IMR-90 (cell line): ENCODE results near the gene RBKS. TPM values are rescaled to one million over a fixed set of nuclear protein-coding genes. Genes with fewer than 3 reads are reported as not detected.

Source experiments
- ATAC-seq: fragments of 200-7000 bp; cut with Tn5 transposase; 2 replicates; pipeline ENCODE4 v1.9.1; 2020; ENCODE audit warnings: low read depth, mild to moderate bottlenecking, moderate library complexity
- BruUV-seq: library from RNA; stranded (reverse); fragments of 400-500 nt; replicated peaks from 2 replicates; lab custom pipeline; 2021; lab: Mats Ljungman, UMichigan
- CTCF ChIA-PET: fragments of 300-600 bp; formaldehyde crosslinking; extraction: SDS; loops from one replicate; lab custom pipeline; 2021; ENCODE audit warnings: antibody characterized with exemption; lab: Yijun Ruan, JAX
- POLR2A ChIA-PET: fragments of 300-600 bp; sonication (Branson Sonifier 250); formaldehyde crosslinking; loops from one replicate; lab custom pipeline; 2022; ENCODE audit warnings: antibody characterized with exemption; ENCODE audit not compliant: unreplicated experiment; lab: Charles Lee
- DNase-seq: peaks from one replicate; pipeline ENCODE4 v3.0.0; 2013
- H2AFZ ChIP-seq: replicated peaks from 2 replicates; pipeline ENCODE3; 2013; ENCODE audit warnings: low read length, mild to moderate bottlenecking; ENCODE audit not compliant: poor library complexity
- H2AK5ac ChIP-seq: 2 replicates; pipeline ENCODE4 v1.6.1; 2013; ENCODE audit warnings: low read depth, low read length, inconsistent platforms
- H2AK9ac ChIP-seq: replicated peaks from 2 replicates; pipeline ENCODE3; 2013; ENCODE audit warnings: mild to moderate bottlenecking, low read depth, low read length, moderate library complexity; ENCODE audit not compliant: poor library complexity
- H2BK120ac ChIP-seq: 2 replicates; pipeline ENCODE4 v1.6.1; 2013; ENCODE audit warnings: low read depth, low read length, inconsistent platforms
- H2BK15ac ChIP-seq: 3 replicates; pipeline ENCODE4 v1.6.1; 2013; ENCODE audit warnings: low read depth, low read length, inconsistent platforms
- H2BK20ac ChIP-seq: 2 replicates; pipeline ENCODE4 v1.6.1; 2013; ENCODE audit warnings: low read depth, mild to moderate bottlenecking, inconsistent platforms, low read length, moderate library complexity
- H2BK5ac ChIP-seq: 2 replicates; pipeline ENCODE4 v1.6.1; 2013; ENCODE audit warnings: mild to moderate bottlenecking, low read depth, low read length, inconsistent platforms; ENCODE audit not compliant: poor library complexity, severe bottlenecking
- H3K14ac ChIP-seq: replicated peaks from 2 replicates; pipeline ENCODE4 v1.6.1; 2013; ENCODE audit warnings: low read depth, low read length, inconsistent platforms
- H3K18ac ChIP-seq: 2 replicates; pipeline ENCODE4 v1.6.1; 2013; ENCODE audit warnings: low read depth, low read length, control low read depth
- H3K23ac ChIP-seq: 2 replicates; pipeline ENCODE4 v1.6.1; 2013; ENCODE audit warnings: low read depth, low read length, inconsistent platforms
- H3K27ac ChIP-seq: 2 replicates; pipeline ENCODE4 v1.5.1; 2013; ENCODE audit warnings: mild to moderate bottlenecking, control low read depth, low read length; ENCODE audit not compliant: insufficient read depth
- H3K27me3 ChIP-seq: 2 replicates; pipeline ENCODE4 v1.6.1; 2013; ENCODE audit warnings: low read length; ENCODE audit not compliant: control insufficient read depth, insufficient read depth
- H3K36me3 ChIP-seq: 2 replicates; pipeline ENCODE4 v1.6.1; 2013; ENCODE audit warnings: low read length, mixed read lengths; ENCODE audit not compliant: control insufficient read depth, insufficient read depth
- H3K4ac ChIP-seq: 2 replicates; pipeline ENCODE4 v1.6.1; 2013; ENCODE audit warnings: low read depth, low read length, inconsistent platforms
- H3K4me1 ChIP-seq: 2 replicates; pipeline ENCODE4 v1.6.1; 2013; ENCODE audit warnings: low read length, mixed read lengths; ENCODE audit not compliant: control insufficient read depth, insufficient read depth
- H3K4me2 ChIP-seq: 2 replicates; pipeline ENCODE4 v1.6.1; 2013; ENCODE audit warnings: low read depth, mild to moderate bottlenecking, control low read depth, low read length, moderate library complexity
- H3K4me3 ChIP-seq: 2 replicates; pipeline ENCODE4 v1.5.1; 2013; ENCODE audit warnings: low read depth, mild to moderate bottlenecking, control low read depth, low read length, moderate library complexity; ENCODE audit not compliant: insufficient read depth
- H3K56ac ChIP-seq: 2 replicates; pipeline ENCODE4 v1.6.1; 2013; ENCODE audit warnings: low read length, inconsistent platforms; ENCODE audit not compliant: insufficient read depth; ENCODE audit errors: extremely low read depth
- H3K79me1 ChIP-seq, 2 experiments: 2 replicates each; pipeline ENCODE4 v1.6.1; 2013; ENCODE audit warnings: low read length in 2 of 2, inconsistent platforms in 1 of 2, low read depth in 1 of 2
- H3K9ac ChIP-seq: 2 replicates; pipeline ENCODE4 v1.6.1; 2013; ENCODE audit warnings: low read depth, low read length, control low read depth
- H3K9me1 ChIP-seq: 2 replicates; pipeline ENCODE4 v1.6.1; 2013; ENCODE audit warnings: low read length, inconsistent platforms; ENCODE audit not compliant: insufficient read depth
- H3K9me3 ChIP-seq: 2 replicates; pipeline ENCODE4 v1.6.1; 2013; ENCODE audit warnings: low read length; ENCODE audit not compliant: control insufficient read depth, insufficient read depth
- H4K20me1 ChIP-seq: 2 replicates; pipeline ENCODE4 v1.6.1; 2013; ENCODE audit warnings: low read length, inconsistent platforms; ENCODE audit not compliant: insufficient read depth
- H4K5ac ChIP-seq: 2 replicates; pipeline ENCODE4 v1.6.1; 2013; ENCODE audit warnings: mild to moderate bottlenecking, low read depth, low read length, control low read depth
- H4K8ac ChIP-seq, 2 experiments: 2 replicates each; pipeline ENCODE4 v1.6.1; 2013; ENCODE audit warnings: low read depth in 2 of 2, low read length in 2 of 2, control low read depth in 1 of 2, inconsistent platforms in 1 of 2
- H4K91ac ChIP-seq: 2 replicates; pipeline ENCODE4 v1.6.1; 2013; ENCODE audit warnings: low read depth, low read length, inconsistent platforms; ENCODE audit not compliant: insufficient read depth
- CTCF ChIP-seq: conservative IDR thresholded peaks from 2 replicates; pipeline ENCODE4 v1.5.1; 2012; ENCODE audit warnings: mild to moderate bottlenecking, low read depth, low read length, improper control_type of control experiment
- ELK1 ChIP-seq: fragments of 150-350 bp; IDR thresholded peaks from 2 replicates; pipeline ENCODE4 v1.6.1; 2016; ENCODE audit warnings: low read depth, mild to moderate bottlenecking, low read length, moderate library complexity, borderline replicate concordance
- MXI1 ChIP-seq: IDR thresholded peaks from 2 replicates; pipeline ENCODE4 v1.6.1; 2012; ENCODE audit warnings: low read depth, mild to moderate bottlenecking, low read length, moderate library complexity, borderline replicate concordance
- NFE2L2 ChIP-seq: fragments of 150-350 bp; IDR thresholded peaks from 2 replicates; pipeline ENCODE4 v1.6.1; 2016; ENCODE audit warnings: low read depth, mild to moderate bottlenecking, low read length
- POLR2A ChIP-seq: IDR thresholded peaks from 2 replicates; pipeline ENCODE4 v1.6.1; 2012; ENCODE audit warnings: mild to moderate bottlenecking, low read depth, low read length
- RCOR1 ChIP-seq: IDR thresholded peaks from 2 replicates; pipeline ENCODE4 v1.6.1; 2012; ENCODE audit warnings: mild to moderate bottlenecking, low read length, improper control_type of control experiment; ENCODE audit not compliant: insufficient replicate concordance
- SMC3 ChIP-seq: fragments of 150-350 bp; IDR thresholded peaks from 2 replicates; pipeline ENCODE4 v1.6.1; 2016; ENCODE audit warnings: low read depth, mild to moderate bottlenecking, antibody characterized with exemption, low read length, moderate library complexity
- WGBS, 2 experiments: methylation state at CpG; one replicate each; pipeline versions ENCODE4 v1.1.5 to v1.1.7; 2013; ENCODE audit warnings: missing lambda C conversion rate in 2 of 2; ENCODE audit not compliant: insufficient read length in 1 of 2; ENCODE audit errors: extremely low coverage in 2 of 2; 5-methylcytosine and 5-hydroxymethylcytosine counted together
- dilution Hi-C: fragments of 300-500 bp; cut with HindIII; formaldehyde crosslinking; loops from one replicate; pipeline ENCODE4 v1.14.3; 2018; ENCODE audit warnings: low sequenced_read_pairs; ENCODE audit not compliant: unreplicated experiment
- in situ Hi-C: fragments of 300-500 bp; cut with MboI; formaldehyde crosslinking; loops from 3 replicates; pipeline ENCODE4 v1.14.3; 2019; ENCODE audit warnings: low sequenced_read_pairs, inconsistent platforms, mixed read lengths
- intact Hi-C: fragments of 100-400 bp; cut with micrococcal nuclease; formaldehyde crosslinking; loops from 2 replicates; pipeline ENCODE4 v1.10.0; 2022
- polyA plus RNA-seq, 3 experiments: library from polyadenylated mRNA; depleted of rRNA; stranded (reverse); fragments of >200 nt; gene quantifications; 2 replicates each; pipeline ENCODE4 v1.2.3, GENCODE V29; 2012; ENCODE audit warnings: low replicate concordance in 1 of 3
- total RNA-seq: library from RNA; depleted of rRNA; stranded (reverse); fragments of >200 nt; gene quantifications from 2 replicates; pipeline ENCODE4 v1.2.3, GENCODE V29; 2012

The RBKS gene
- total and polyA plus RNA-seq, 2 of the 4 experiments (the other 2 are of a cell fraction) = 1.1 to 1.4 TPM

- ChIA-PET POLR2A (no interaction called here), CTCF (interaction anchor here (1.4 kb wide), 1 partner anchor 9 kb away, joined by 5 read pairs; no protein-coding TSS in a partner anchor)
- no peak overlapping the region for H3K27ac ChIP-seq
- peaks cover 15% of the 10 kb centered on the region for H3K4me1 ChIP-seq
- no peak overlapping the region for H2AK5ac ChIP-seq
- H3K4me2 ChIP-seq = no peak overlapping the region
- H2AK9ac ChIP-seq = no peak overlapping the region
- H3K4ac ChIP-seq = peak overlapping the region; percentile 12; the same call in 1 of the 2 replicates
- no peak overlapping the region for H2BK15ac ChIP-seq
- in situ Hi-C loops (no loop called here), dilution Hi-C loops (no loop called here), intact Hi-C loops (no loop called here)
- no peak overlapping the region for H4K5ac ChIP-seq
- no peak for ATAC-seq
- no peak overlapping the region for H3K56ac ChIP-seq
- no peak overlapping the region; a peak in 1 of 4 replicates for H4K8ac ChIP-seq
- TF ChIP-seq CTCF (no peak), MXI1 (no peak), NFE2L2 (no peak), RCOR1 (no peak), SMC3 (no peak), ELK1 (no peak), POLR2A (no peak)
- peaks cover 10% of the 10 kb centered on the region; the same call in 1 of the 2 replicates for H3K9me1 ChIP-seq
- H4K20me1 ChIP-seq = no peaks in the 10 kb centered on the region
- peak overlapping the region; percentile 74; the same call in 1 of the 2 replicates for H3K18ac ChIP-seq
- 0 out of 4 replicates have a peak, but pooled peaks cover 0 to 3% of the 10 kb centered on the region in 2 experiments for H3K79me1 ChIP-seq
- no peak overlapping the region for H3K9ac ChIP-seq
- no peak overlapping the region for H3K23ac ChIP-seq
- no CpG with 5 or more reads among the region's 3 CpGs for whole genome bisulfite sequencing, 2 experiments
- H3K4me3 ChIP-seq = no peak overlapping the region
- no peaks in the 10 kb centered on the region for H3K36me3 ChIP-seq
- H3K27me3 ChIP-seq = no peaks in the 10 kb centered on the region
- peak overlapping the region; percentile 10; the same call in 1 of the 2 replicates for H4K91ac ChIP-seq
- BruUV-seq = no TSS peak
- H2BK5ac ChIP-seq = peak overlapping the region; percentile 38
- no peaks in the 10 kb centered on the region for H3K9me3 ChIP-seq
- H2AFZ ChIP-seq = no peak overlapping the region
- no peak overlapping the region; the same call in 1 of the 2 replicates for H3K14ac ChIP-seq
- no peak for DNase-seq
- H2BK20ac ChIP-seq = peak overlapping the region; percentile 36; the same call in 1 of the 2 replicates
- peak overlapping the region; percentile 60 for H2BK120ac ChIP-seq
Observed at GRCh38 chr2:27856386-27856785, 33.8 kb downstream of the RBKS start.
